Measurements from ENCODE around the gene PSMB8.
"Not testable (repeated sequence)": the region's sequence is repeated elsewhere in the genome, so short reads cannot be mapped to it uniquely, and the experiment has no call there.

The PSMB8 gene

DNA sequence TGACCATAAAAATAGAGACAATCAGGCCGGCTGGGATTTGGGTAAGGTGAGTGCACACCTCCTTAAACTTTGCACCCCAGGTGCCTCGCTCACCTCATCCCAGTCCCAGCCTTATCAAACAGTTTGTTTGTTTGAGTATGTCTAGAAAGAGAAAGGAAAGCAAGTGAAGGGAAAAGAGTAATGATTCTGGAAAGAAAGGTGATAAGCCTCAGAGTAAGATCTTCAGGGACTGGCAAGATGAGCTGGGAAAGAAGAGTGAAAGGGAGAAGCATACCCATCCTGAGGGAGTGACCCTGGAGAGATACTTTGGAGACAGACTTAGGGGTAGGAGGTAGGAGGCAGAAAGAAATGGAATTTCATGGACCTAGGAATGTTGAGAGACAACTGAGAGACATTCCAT lies 7.0 kb downstream of the PSMB8 start:
- no peak for DNase-seq

DNA sequence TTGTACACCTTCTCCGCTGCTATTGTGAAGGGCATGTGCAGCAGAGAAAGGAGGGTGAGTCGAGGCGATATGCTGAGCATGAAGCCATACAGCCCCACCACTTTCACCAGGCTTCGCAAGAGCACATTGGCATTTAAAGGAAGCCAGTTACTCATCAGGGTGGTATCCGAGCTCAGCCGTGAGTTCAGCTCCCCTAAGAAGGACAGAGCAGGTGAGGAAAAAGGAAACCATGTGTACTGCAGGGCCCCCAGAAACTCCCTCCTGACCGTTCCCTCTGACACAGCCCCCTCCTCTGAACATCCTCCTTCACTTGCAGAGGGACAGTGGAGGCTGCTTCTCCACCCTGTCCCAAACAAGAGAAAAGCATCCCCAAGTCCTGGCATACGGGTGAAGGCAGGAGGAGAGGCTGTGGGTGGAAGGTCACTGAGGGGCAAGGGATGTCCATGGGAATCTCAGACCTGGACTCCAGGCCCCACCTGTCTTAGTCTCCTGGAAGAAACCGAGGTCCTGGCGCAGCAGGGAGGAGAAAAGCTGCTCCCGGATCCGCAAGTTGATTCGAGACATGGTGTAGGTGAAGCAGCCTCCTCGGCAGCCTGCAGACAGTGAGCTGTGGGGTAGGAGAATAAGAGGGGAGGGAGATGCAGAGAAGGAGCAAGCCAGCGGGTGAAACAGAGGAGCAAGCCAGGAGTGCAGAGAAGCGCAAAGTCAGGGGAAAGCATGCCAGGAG lies 8.5 kb downstream of the PSMB8 start:
- DNase-seq, result no peak

GRCh38 chr6:32833664-32834063 lies 10.2 kb downstream of the PSMB8 start:
- no peak for DNase-seq

- DNase-seq, result no peak
These were observed 11.3 kb downstream of the PSMB8 start for GRCh38 chr6:32832535-32832934.

- DNase-seq, result no peak
These were observed 12.9 kb downstream of the PSMB8 start for GRCh38 chr6:32830936-32831335.

- no peak for DNase-seq
These were observed 13.8 kb downstream of the PSMB8 start for GRCh38 chr6:32830017-32830416.

DNA sequence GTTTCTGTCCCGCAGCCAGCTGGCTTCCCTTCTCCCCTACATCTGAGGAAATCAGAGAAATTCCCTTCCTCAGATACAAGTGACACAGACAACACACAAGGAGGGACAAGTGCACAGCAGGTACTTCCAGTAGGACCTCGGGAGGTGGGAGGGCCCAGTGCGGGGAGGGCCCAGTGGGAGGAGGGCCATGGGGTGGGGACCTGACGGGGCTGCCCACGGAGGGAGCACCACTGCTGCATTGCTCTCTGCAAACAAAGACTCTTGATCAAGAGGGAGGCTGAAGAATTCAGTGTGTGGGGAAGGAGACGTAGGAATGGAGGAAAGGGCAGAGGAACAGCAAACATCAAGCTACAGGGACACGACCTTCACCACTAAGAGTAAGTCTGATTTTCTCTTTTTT lies 14.4 kb downstream of the PSMB8 start:
- DNase-seq, result no peak

GRCh38 chr6:32827025-32827424 lies 16.8 kb downstream of the PSMB8 start:
- DNase-seq, result no peak

DNA sequence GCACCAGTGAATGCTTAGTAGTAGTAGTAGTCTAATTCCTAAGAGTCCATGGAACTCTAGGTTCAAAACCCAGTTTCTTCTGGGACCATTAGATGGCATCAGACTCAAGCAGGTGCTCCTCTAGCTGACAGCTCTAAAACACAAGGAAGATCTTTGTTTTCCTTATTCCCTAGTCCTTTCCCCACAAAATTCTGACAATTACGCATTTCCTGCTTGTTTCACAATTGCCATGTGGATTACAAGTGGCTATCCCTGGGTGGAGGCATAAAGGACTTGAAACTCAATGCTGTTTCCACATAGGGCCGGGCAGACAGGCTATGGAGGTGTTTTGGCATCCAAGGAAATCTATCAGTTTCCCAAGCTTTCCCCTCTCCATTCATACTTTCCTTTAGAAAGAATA lies 17.9 kb downstream of the PSMB8 start:
- no peak for DNase-seq

GRCh38 chr6:32819729-32820128 lies 24.1 kb downstream of the PSMB8 start:
- DNase-seq, result no peak

GRCh38 chr6:32818867-32819266 lies 25.0 kb downstream of the PSMB8 start:
- no peak for DNase-seq

GRCh38 chr6:32816746-32817204 lies 27.1 kb downstream of the PSMB8 start, which contains the start of gene HLA-DOB:
HLA-DOB (minus strand) TSS chr6:32817002; CDS start chr6:32816951, 51 bp downstream.
- DNase-seq, result no peak

DNA sequence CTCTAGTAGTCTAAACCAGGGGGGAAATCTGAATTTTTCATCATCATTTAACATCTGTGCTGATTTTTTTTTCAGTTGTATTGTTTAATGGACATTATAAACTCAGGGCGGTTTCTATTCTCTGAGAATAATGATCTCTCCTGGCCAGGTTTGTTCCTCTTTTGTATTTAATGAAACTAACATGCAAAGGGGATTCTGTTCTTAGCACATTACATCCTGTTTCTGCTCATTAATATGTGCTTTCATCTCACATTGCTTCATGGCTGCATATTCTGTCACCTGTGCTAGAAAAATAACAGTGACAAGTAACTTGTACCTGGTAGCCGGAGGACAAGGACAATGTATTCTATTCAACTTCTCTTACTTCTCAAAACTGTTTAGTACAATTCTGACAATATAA lies 27.9 kb downstream of the PSMB8 start:
- no peak for DNase-seq

DNA sequence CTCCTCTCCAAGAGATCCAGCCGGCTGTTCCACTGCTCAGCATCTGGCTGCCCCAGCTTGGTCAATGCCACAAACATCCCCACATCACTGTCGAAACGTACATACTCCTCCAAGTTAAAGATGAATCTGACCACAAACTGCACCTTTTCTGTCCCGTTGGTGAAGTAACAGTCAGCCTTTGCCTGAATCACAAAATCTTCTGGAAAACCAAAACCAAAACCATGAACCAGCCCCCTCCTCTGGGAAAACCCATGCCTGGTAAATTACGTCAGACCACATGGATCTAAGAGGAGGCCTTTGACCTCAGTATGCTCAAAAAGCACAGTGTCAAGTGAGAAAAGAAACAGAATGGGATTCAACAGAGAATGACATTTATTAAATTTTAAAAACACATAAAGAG lies 28.7 kb downstream of the PSMB8 start:
- no peak for DNase-seq

DNA sequence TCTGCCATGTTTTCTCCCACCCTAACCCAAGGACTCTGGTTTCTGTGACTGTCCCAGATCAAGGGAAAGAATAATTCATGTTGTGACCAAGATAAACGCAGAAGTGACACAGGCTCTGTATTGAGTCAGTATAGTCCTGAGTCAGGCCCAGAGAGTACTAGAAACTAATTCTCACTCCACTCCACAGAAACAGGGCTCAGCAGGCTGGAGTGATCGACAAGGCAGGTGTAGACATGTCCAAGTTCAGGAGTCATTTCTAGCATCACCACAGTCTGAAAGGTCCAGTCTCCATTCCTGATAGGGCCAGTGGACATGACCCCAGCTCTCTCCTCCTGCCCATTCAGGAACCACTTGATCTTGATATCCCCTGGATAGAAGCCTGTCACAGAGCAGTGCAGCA lies 29.7 kb downstream of the PSMB8 start:
- DNase-seq, result no peak

GRCh38 chr6:32809171-32809570 lies 34.7 kb downstream of the PSMB8 start:
- no peak for DNase-seq

GRCh38 chr6:32807020-32807580 lies 36.7 kb downstream of the PSMB8 start:
- no peak for DNase-seq

GRCh38 chr6:32805404-32805803 lies 38.4 kb downstream of the PSMB8 start:
- not testable (repeated sequence) for DNase-seq

DNA sequence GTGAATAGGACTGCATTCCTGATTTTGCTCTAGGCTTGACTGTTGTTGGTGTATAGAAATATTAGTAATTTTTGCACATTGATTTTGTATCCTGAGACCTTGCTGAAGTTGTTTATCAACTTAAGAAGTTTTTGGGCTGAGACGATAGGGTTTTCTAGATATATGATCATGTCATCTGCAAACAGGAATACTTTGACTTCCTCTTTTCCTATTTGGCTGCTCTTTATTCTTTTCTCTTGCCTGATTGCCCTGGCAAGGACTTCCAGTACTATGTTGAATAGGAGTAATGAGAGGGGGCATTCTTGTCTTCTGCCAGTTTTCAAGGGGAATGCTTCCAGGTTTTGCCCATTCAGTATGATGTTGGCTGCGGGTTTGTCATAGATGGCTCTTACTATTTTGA lies 40.4 kb downstream of the PSMB8 start:
- DNase-seq, result no peak

DNA sequence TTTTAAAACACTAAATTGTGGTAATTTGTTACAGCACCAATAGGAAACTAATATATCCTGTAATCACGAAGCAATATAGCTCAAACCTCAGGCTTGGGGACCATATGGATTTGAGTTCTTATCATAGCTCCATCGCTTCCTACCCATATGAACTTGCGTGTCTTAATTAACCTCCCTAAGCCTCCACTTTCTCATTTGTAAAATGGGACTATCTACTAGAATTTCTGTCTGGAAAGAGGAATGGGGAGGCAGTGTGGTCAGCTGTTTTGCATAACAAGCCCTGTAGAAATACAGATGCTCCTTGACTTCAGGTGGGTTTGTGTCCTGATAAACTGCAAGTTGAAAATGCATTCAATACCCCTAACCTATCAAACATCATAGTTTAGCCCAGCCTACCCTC lies 44.1 kb downstream of the PSMB8 start:
- DNase-seq, result no peak

DNA sequence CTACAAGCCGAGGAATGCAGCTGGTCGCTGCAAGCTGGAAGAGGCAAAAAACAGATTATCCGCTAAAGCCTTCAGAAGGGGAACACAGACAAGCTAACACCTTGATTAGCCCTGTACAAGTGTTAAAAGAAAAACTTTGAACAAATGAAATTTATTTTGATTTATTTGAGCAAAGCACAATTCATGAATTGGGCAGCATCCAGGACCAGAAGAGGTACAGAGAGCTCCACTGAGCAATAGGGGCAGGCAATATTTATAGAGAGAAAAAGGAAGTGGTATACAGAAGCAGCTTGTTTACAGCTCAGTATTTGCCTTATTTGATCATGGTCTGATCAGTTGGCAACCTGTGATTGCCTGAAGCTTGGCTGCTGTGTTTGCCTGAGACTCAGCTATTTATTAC lies 44.7 kb downstream of the PSMB8 start:
- no peak for DNase-seq

GRCh38 chr6:32796848-32797776 lies 46.7 kb downstream of the PSMB8 start:
- peak; percentile 86 to 88 for DNase-seq

DNA sequence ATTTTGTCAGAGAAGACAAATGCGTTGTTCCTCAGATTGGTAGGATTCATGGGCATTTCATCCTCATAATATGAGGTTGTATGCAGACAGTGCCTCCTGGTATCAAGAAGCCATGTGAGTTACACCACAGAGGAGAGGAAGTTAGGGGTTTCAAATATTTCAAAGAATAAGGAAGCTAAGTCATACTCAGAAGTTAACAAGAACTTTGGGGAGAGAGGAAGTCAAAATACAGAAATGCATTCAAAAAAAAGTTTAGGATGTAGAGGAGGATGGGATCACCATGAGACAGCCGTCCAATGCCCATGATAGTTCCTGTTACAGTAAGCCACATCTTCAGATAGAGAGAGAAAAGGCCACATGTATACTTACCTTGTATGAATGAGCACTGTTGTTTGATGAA lies 49.3 kb downstream of the PSMB8 start:
- no peak for DNase-seq

Data from activated CD4-positive, alpha-beta T cell treated with anti-CD3 and anti-CD28 coated beads, Interleukin-2, amount 50 U/mL, for 48 hours (primary cell).